Erythroblast (primary cell): ENCODE results near the gene SLC38A3.

ENCODE experiments used
- GATA1 ChIP-seq: IDR thresholded peaks from 2 replicates; pipeline ENCODE4 v1.6.1; 2011; ENCODE audit warnings: low read depth, mild to moderate bottlenecking, control low read depth, low read length, moderate library complexity
- POLR2A ChIP-seq: IDR thresholded peaks from 2 replicates; pipeline ENCODE4 v1.6.1; 2011; ENCODE audit warnings: mild to moderate bottlenecking, low read length

DNA sequence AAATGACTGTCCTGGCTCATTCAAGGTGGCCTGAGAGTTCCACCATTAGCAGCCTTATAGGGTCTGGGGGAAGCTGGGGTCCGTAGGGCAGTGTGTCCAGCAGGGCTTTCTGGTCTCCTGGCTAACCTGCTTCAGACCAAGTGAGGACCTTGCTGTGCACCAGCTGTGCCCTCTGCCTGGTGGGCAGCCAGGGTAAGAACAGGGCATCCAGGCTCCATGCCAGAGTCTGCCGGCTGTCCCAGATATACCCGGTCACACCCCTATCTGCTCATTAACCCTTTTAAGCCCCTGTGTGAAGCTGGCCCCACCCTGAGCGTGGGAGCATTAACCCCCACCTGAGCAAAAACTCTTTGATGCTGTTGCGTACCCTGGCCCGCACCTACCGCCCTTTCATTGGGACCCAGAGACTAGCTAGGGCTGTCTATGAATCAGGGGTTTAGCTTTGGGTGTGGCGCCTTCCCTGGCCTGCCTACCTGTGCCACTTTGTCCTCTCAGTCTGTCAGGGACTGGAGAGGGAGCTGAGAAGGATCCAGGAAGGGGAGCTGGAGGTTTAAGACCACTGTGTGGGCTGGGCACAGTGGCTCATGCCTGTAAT lies 32.3 kb upstream of the SLC38A3 start:
- no peak for TF ChIP-seq POLR2A
- no peak for TF ChIP-seq GATA1
